Natural killer cell (primary cell): ENCODE results near the gene DUS1L. TPM values are rescaled to one million over a fixed set of nuclear protein-coding genes. Genes with fewer than 3 reads are reported as not detected.

Source experiments
- ATAC-seq, 3 donors: fragments of 150-1000 bp in 2 of 3; fragments of 200-7000 bp in 1 of 3; cut with Tn5 transposase; 1 replicate in 1 of 3; 2 replicates in 2 of 3; pipeline ENCODE4 v1.10.0; 2021; ENCODE audit warnings: mild to moderate bottlenecking in 2 of 3, moderate library complexity in 2 of 3
- DNase-seq, 2 donors: peaks; one replicate each; pipeline versions ENCODE4 v3.0.0 to v3.0.0-alpha.2; 2013 to 2021; ENCODE audit warnings: mixed read lengths in 1 of 2
- H3K27ac ChIP-seq: one replicate; pipeline ENCODE4 v1.5.1; 2013; ENCODE audit warnings: mild to moderate bottlenecking, low read length
- H3K27me3 ChIP-seq: one replicate; pipeline ENCODE4 v1.6.1; 2013; ENCODE audit warnings: low read length; ENCODE audit not compliant: control insufficient read depth, insufficient read depth
- H3K36me3 ChIP-seq: one replicate; pipeline ENCODE4 v1.6.1; 2013; ENCODE audit warnings: low read length; ENCODE audit not compliant: control insufficient read depth, insufficient read depth
- H3K4me1 ChIP-seq: one replicate; pipeline ENCODE4 v1.6.1; 2013; ENCODE audit warnings: low read length; ENCODE audit not compliant: control insufficient read depth, insufficient read depth
- H3K4me3 ChIP-seq: one replicate; pipeline ENCODE4 v1.5.1; 2013; ENCODE audit warnings: low read length
- H3K9me3 ChIP-seq: one replicate; pipeline ENCODE4 v1.6.1; 2013; ENCODE audit warnings: low read length; ENCODE audit not compliant: control insufficient read depth, insufficient read depth
- H3K27ac Mint-ChIP-seq, 2 donors: one replicate each; pipeline ENCODE4 v1.8.0; 2022; ENCODE audit warnings: mild to moderate bottlenecking in 2 of 2, mixed read lengths in 2 of 2, moderate library complexity in 1 of 2
- H3K27me3 Mint-ChIP-seq, 2 donors: one replicate each; pipeline ENCODE4 v1.8.0; 2022; ENCODE audit warnings: low read depth in 2 of 2, mixed read lengths in 2 of 2
- H3K36me3 Mint-ChIP-seq: one replicate; pipeline ENCODE4 v1.8.0; 2022; ENCODE audit warnings: mixed read lengths
- H3K4me1 Mint-ChIP-seq, 2 donors: one replicate each; pipeline ENCODE4 v1.8.0; 2022; ENCODE audit warnings: mixed read lengths in 2 of 2
- H3K4me3 Mint-ChIP-seq: one replicate; pipeline ENCODE4 v1.8.0; 2022; ENCODE audit warnings: mild to moderate bottlenecking, moderate library complexity, mixed read lengths
- H3K9me3 Mint-ChIP-seq, 2 donors: one replicate each; pipeline ENCODE4 v1.8.0; 2022; ENCODE audit warnings: mixed read lengths in 2 of 2
- CTCF ChIP-seq: fragments of 200-600 bp; IDR thresholded peaks from one replicate; pipeline ENCODE4 v1.8.0; 2022; ENCODE audit warnings: antibody characterized with exemption
- WGBS: methylation state at CpG from one replicate; pipeline ENCODE4 v1.1.7; 2013; ENCODE audit warnings: missing lambda C conversion rate; ENCODE audit not compliant: insufficient coverage; 5-methylcytosine and 5-hydroxymethylcytosine counted together
- intact Hi-C: fragments of 100-400 bp; cut with micrococcal nuclease; formaldehyde crosslinking; loops from one replicate; pipeline ENCODE4 v1.14.2; 2022
- total RNA-seq, 4 donors: library from RNA; stranded (reverse); fragments of 120-200 nt in 1 of 4; gene quantifications; one replicate each; pipeline versions ENCODE4 v1.2.3 to v1.2.4, GENCODE V29; 2013 to 2022

Gene DUS1L
- total RNA-seq, 3 donors from 2014 or later (not counting 1 experiment from before 2014, with no cell fraction given), result 122 to 144 (median 136) TPM

GRCh38 chr17:82083533-82084359 is 18.1 kb upstream of the DUS1L start:
- no peak for DNase-seq
- Histone ChIP-seq H3K4me1 (no peaks in the 10 kb centered on the region), H3K27ac (no peak overlapping the region), H3K36me3 (peaks cover 63% of the 10 kb centered on the region), H3K27me3 (no peaks in the 10 kb centered on the region), H3K9me3 (no peaks in the 10 kb centered on the region), H3K4me3 (no peak overlapping the region)
- no peak overlapping the region for H3K4me3 Mint-ChIP-seq
- TF ChIP-seq CTCF, result no peak
- H3K36me3 Mint-ChIP-seq, result no peaks in the 10 kb centered on the region
- WGBS, result 95% methylated on average over 55 of the region's 55 CpGs
- no peaks in the 10 kb centered on the region for H3K27me3 Mint-ChIP-seq
- intact Hi-C loops, result no loop called here
- H3K9me3 Mint-ChIP-seq, result no peaks in the 10 kb centered on the region
- no peak overlapping the region for H3K27ac Mint-ChIP-seq
- no peak for ATAC-seq
- no peaks in the 10 kb centered on the region for H3K4me1 Mint-ChIP-seq

GRCh38 chr17:82083009-82083408 is 17.4 kb upstream of the DUS1L start:
- WGBS, result 97% methylated on average over 24 of the region's 24 CpGs
- Histone ChIP-seq H3K4me3 (no peak overlapping the region), H3K27me3 (no peaks in the 10 kb centered on the region), H3K9me3 (no peaks in the 10 kb centered on the region), H3K4me1 (no peaks in the 10 kb centered on the region), H3K27ac (no peak overlapping the region), H3K36me3 (peaks cover 56% of the 10 kb centered on the region)
- H3K4me1 Mint-ChIP-seq, result no peaks in the 10 kb centered on the region
- no peak overlapping the region for H3K4me3 Mint-ChIP-seq
- H3K36me3 Mint-ChIP-seq, result no peaks in the 10 kb centered on the region
- no peak for TF ChIP-seq CTCF
- H3K27me3 Mint-ChIP-seq, result no peaks in the 10 kb centered on the region
- DNase-seq (no peak), ATAC-seq (no peak)
- intact Hi-C loops, result no loop called here
- no peaks in the 10 kb centered on the region for H3K9me3 Mint-ChIP-seq
- H3K27ac Mint-ChIP-seq, result no peak overlapping the region

- DNase-seq (no peak), ATAC-seq (no peak)
- H3K27me3 Mint-ChIP-seq, result no peaks in the 10 kb centered on the region
- H3K36me3 Mint-ChIP-seq, result no peaks in the 10 kb centered on the region
- H3K4me3 Mint-ChIP-seq, result no peak overlapping the region
- Histone ChIP-seq H3K36me3 (peaks cover 52% of the 10 kb centered on the region), H3K27ac (no peak overlapping the region), H3K9me3 (no peaks in the 10 kb centered on the region), H3K4me1 (no peaks in the 10 kb centered on the region), H3K27me3 (no peaks in the 10 kb centered on the region), H3K4me3 (no peak overlapping the region)
- no peak for TF ChIP-seq CTCF
- 92% methylated on average over 19 of the region's 19 CpGs for WGBS
- no peaks in the 10 kb centered on the region for H3K4me1 Mint-ChIP-seq
- no peaks in the 10 kb centered on the region for H3K9me3 Mint-ChIP-seq
- intact Hi-C loops, result no loop called here
- no peak overlapping the region for H3K27ac Mint-ChIP-seq
Observed at GRCh38 chr17:82082456-82082855, 16.9 kb upstream of the DUS1L start.

- peaks cover 51% of the 10 kb centered on the region for H3K36me3 ChIP-seq
- no peaks in the 10 kb centered on the region for H3K4me1 Mint-ChIP-seq
- 96% methylated on average over 22 of the region's 22 CpGs for WGBS
Observed at GRCh38 chr17:82081966-82082365, 16.4 kb upstream of the DUS1L start.

More at GRCh38 chr17:82081966-82082365, 16.4 kb upstream of the DUS1L start:
- Mint-ChIP-seq H3K27me3 (no peaks in the 10 kb centered on the region), H3K9me3 (no peaks in the 10 kb centered on the region), H3K27ac (no peak overlapping the region), H3K36me3 (no peaks in the 10 kb centered on the region), H3K4me3 (no peak overlapping the region)
- intact Hi-C loops, result no loop called here
- H3K27ac ChIP-seq, result no peak overlapping the region
- no peak for ATAC-seq
- H3K27me3 ChIP-seq, result no peaks in the 10 kb centered on the region
- DNase-seq, result no peak
- no peak overlapping the region for H3K4me3 ChIP-seq
- no peak for TF ChIP-seq CTCF
- no peaks in the 10 kb centered on the region for H3K9me3 ChIP-seq
- H3K4me1 ChIP-seq, result no peaks in the 10 kb centered on the region
